Measurements from ENCODE around the gene FSD2.

DNA sequence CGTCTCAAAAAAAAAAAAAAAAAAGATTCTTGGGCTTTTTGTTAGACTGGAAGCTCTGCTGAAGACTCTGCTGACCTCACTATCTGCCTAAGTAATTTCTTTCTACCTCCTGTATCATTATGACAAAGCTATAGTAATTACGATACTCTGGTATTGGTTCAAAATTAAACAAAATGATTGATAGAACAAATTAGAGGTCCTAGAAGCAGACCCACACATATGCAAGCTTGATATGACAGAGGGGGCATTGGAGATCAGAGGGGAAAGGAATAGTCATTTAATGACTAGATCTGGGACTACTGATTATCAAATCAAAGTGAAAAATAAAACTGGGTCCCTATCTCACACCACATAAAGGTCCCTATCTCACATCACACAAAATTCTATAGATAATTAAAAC, 74.3 kb downstream of the FSD2 start:
- TF ChIP-seq YY1 (IDR thresholded peaks at IDR 0.05; ENCODE audit: insufficient read depth, insufficient read length) (no peak), SUZ12 (IDR thresholded peaks at IDR 0.05; ENCODE audit: extremely low read depth, insufficient read depth, insufficient read length) (no peak), ZNF274 (IDR thresholded peaks at IDR 0.05; ENCODE audit: low read depth, low read length) (no peak)

Data from NT2/D1 (cell line).